Measurements from ENCODE around the gene SPAM1. TPM values are rescaled to one million over a fixed set of nuclear protein-coding genes. Genes with fewer than 3 reads are reported as not detected.

The SPAM1 gene
- polyA plus RNA-seq (2013, experiment 1 of 2): 0.10 TPM
- 0.10 TPM for polyA plus RNA-seq (2013, experiment 2 of 2)

GRCh38 chr7:123924941-123925340, at the start of gene SPAM1:
SPAM1 (plus strand) TSS chr7:123925241; CDS start chr7:123953571, 28,330 bp downstream.
- Histone ChIP-seq H3K9ac (ENCODE audit: low read length) (no peak within 1 kb of the TSS), H4K8ac (ENCODE audit: low read depth, low read length) (no peak within 1 kb of the TSS), H3K23ac (ENCODE audit: low read length) (no peak within 1 kb of the TSS), H3K36me3 (ENCODE audit: control insufficient read depth, insufficient read depth, low read length) (no peaks in the 10 kb centered on the region), H3K4me1 (ENCODE audit: control insufficient read depth, low read depth, low read length) (peaks cover 2% of the 10 kb centered on the region), H2BK120ac (ENCODE audit: low read depth, low read length) (no peak within 1 kb of the TSS), H3K27ac (ENCODE audit: low read depth, low read length) (no peak within 1 kb of the TSS), H3K18ac (ENCODE audit: low read length) (peak within 1 kb of the TSS; percentile 18), H3K4ac (ENCODE audit: low read depth, low read length) (no peak within 1 kb of the TSS), H2AK5ac (ENCODE audit: low read length) (no peak within 1 kb of the TSS), H2BK5ac (ENCODE audit: low read length) (no peak within 1 kb of the TSS), H3K79me1 (ENCODE audit: low read length) (no peaks in the 10 kb centered on the region), H3K4me2 (ENCODE audit: low read length) (no peak within 1 kb of the TSS), H3K56ac (ENCODE audit: low read length) (no peak within 1 kb of the TSS), H3K79me2 (ENCODE audit: control insufficient read depth, insufficient read depth, low read length) (no peaks in the 10 kb centered on the region), H4K5ac (ENCODE audit: low read length) (no peak within 1 kb of the TSS), H3K4me3 (ENCODE audit: low read length) (no peak within 1 kb of the TSS), H2BK15ac (replicated peaks; ENCODE audit: low read depth) (no peak within 1 kb of the TSS), H3K27me3 (ENCODE audit: insufficient read depth, low read length, poor library complexity) (no peaks in the 10 kb centered on the region)
- DNase-seq: no peak

DNA sequence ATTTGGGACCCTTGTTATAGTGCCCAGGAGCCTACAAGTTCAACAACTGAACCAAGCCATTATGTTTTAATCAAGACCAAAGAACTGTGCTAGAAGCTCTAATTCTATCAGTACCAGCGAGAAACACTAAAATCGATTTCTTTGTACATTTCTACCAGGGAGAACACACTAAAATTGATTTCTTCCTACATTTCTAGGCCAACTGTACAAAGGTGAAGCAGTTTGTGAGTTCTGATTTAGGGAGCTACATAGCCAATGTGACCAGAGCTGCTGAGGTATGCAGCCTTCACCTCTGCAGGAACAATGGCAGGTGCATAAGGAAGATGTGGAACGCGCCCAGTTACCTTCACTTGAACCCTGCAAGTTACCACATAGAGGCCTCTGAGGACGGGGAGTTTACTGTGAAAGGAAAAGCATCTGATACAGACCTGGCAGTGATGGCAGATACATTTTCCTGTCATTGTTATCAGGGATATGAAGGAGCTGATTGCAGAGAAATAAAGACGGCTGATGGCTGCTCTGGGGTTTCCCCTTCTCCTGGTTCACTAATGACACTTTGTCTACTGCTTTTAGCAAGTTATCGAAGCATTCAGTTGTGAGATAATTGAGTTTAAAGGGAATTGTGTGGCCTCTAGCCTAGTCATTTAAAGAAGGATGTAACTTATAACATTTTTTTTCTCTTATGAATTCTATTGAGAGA, 48.3 kb upstream of the SPAM1 start:
- Histone ChIP-seq H3K9ac (ENCODE audit: low read length) (no peak overlapping the region), H3K79me1 (ENCODE audit: low read length) (no peaks in the 10 kb centered on the region), H3K36me3 (ENCODE audit: control insufficient read depth, insufficient read depth, low read length) (no peaks in the 10 kb centered on the region), H3K23ac (ENCODE audit: low read length) (no peak overlapping the region), H3K79me2 (ENCODE audit: control insufficient read depth, insufficient read depth, low read length) (no peaks in the 10 kb centered on the region), H3K27ac (ENCODE audit: low read depth, low read length) (no peak overlapping the region), H3K56ac (ENCODE audit: low read length) (no peak overlapping the region), H2BK15ac (replicated peaks; ENCODE audit: low read depth) (no peak overlapping the region), H4K8ac (ENCODE audit: low read depth, low read length) (no peak overlapping the region), H2BK5ac (ENCODE audit: low read length) (no peak overlapping the region), H2AK5ac (ENCODE audit: low read length) (no peak overlapping the region), H3K4me3 (ENCODE audit: low read length) (no peak overlapping the region), H3K27me3 (ENCODE audit: insufficient read depth, low read length, poor library complexity) (no peaks in the 10 kb centered on the region), H3K18ac (ENCODE audit: low read length) (no peak overlapping the region), H2BK120ac (ENCODE audit: low read depth, low read length) (no peak overlapping the region), H3K4me2 (ENCODE audit: low read length) (no peak overlapping the region), H3K4ac (ENCODE audit: low read depth, low read length) (no peak overlapping the region), H4K5ac (ENCODE audit: low read length) (no peak overlapping the region), H3K4me1 (ENCODE audit: control insufficient read depth, low read depth, low read length) (no peaks in the 10 kb centered on the region)
- no peak for DNase-seq
- no CpG with 5 or more reads among the region's 7 CpGs for WGBS (ENCODE audit: extremely low coverage, insufficient coverage, low lambda C conversion rate)

- Histone ChIP-seq H3K27ac (ENCODE audit: low read depth, low read length) (no peak overlapping the region), H3K36me3 (ENCODE audit: control insufficient read depth, insufficient read depth, low read length) (no peaks in the 10 kb centered on the region), H4K8ac (ENCODE audit: low read depth, low read length) (no peak overlapping the region), H3K4ac (ENCODE audit: low read depth, low read length) (no peak overlapping the region), H3K79me2 (ENCODE audit: control insufficient read depth, insufficient read depth, low read length) (no peaks in the 10 kb centered on the region), H3K4me3 (ENCODE audit: low read length) (no peak overlapping the region), H3K27me3 (ENCODE audit: insufficient read depth, low read length, poor library complexity) (no peaks in the 10 kb centered on the region), H2AK5ac (ENCODE audit: low read length) (no peak overlapping the region), H2BK120ac (ENCODE audit: low read depth, low read length) (no peak overlapping the region), H3K18ac (ENCODE audit: low read length) (no peak overlapping the region), H3K9ac (ENCODE audit: low read length) (no peak overlapping the region), H4K5ac (ENCODE audit: low read length) (no peak overlapping the region), H3K4me2 (ENCODE audit: low read length) (no peak overlapping the region), H3K79me1 (ENCODE audit: low read length) (no peaks in the 10 kb centered on the region), H3K56ac (ENCODE audit: low read length) (no peak overlapping the region), H2BK5ac (ENCODE audit: low read length) (no peak overlapping the region), H3K23ac (ENCODE audit: low read length) (no peak overlapping the region), H2BK15ac (replicated peaks; ENCODE audit: low read depth) (no peak overlapping the region), H3K4me1 (ENCODE audit: control insufficient read depth, low read depth, low read length) (no peaks in the 10 kb centered on the region)
- WGBS (ENCODE audit: extremely low coverage, insufficient coverage, low lambda C conversion rate): no CpG with 5 or more reads among the region's 4 CpGs
- DNase-seq: no peak
Observed at GRCh38 chr7:123879628-123880027, 45.4 kb upstream of the SPAM1 start.

GRCh38 chr7:123881300-123881699, 43.7 kb upstream of the SPAM1 start:
- Histone ChIP-seq H4K5ac (ENCODE audit: low read length) (no peak overlapping the region), H3K79me2 (ENCODE audit: control insufficient read depth, insufficient read depth, low read length) (no peaks in the 10 kb centered on the region), H2AK5ac (ENCODE audit: low read length) (no peak overlapping the region), H3K18ac (ENCODE audit: low read length) (no peak overlapping the region), H3K4me1 (ENCODE audit: control insufficient read depth, low read depth, low read length) (no peaks in the 10 kb centered on the region), H3K36me3 (ENCODE audit: control insufficient read depth, insufficient read depth, low read length) (no peaks in the 10 kb centered on the region), H3K27me3 (ENCODE audit: insufficient read depth, low read length, poor library complexity) (no peaks in the 10 kb centered on the region), H2BK120ac (ENCODE audit: low read depth, low read length) (no peak overlapping the region), H2BK15ac (replicated peaks; ENCODE audit: low read depth) (no peak overlapping the region), H3K4me2 (ENCODE audit: low read length) (no peak overlapping the region), H3K4ac (ENCODE audit: low read depth, low read length) (no peak overlapping the region), H4K8ac (ENCODE audit: low read depth, low read length) (no peak overlapping the region), H2BK5ac (ENCODE audit: low read length) (no peak overlapping the region), H3K27ac (ENCODE audit: low read depth, low read length) (no peak overlapping the region), H3K56ac (ENCODE audit: low read length) (no peak overlapping the region), H3K4me3 (ENCODE audit: low read length) (no peak overlapping the region), H3K79me1 (ENCODE audit: low read length) (no peaks in the 10 kb centered on the region), H3K23ac (ENCODE audit: low read length) (no peak overlapping the region), H3K9ac (ENCODE audit: low read length) (no peak overlapping the region)
- no CpG with 5 or more reads among the region's 2 CpGs for WGBS (ENCODE audit: extremely low coverage, insufficient coverage, low lambda C conversion rate)
- DNase-seq: no peak

DNA sequence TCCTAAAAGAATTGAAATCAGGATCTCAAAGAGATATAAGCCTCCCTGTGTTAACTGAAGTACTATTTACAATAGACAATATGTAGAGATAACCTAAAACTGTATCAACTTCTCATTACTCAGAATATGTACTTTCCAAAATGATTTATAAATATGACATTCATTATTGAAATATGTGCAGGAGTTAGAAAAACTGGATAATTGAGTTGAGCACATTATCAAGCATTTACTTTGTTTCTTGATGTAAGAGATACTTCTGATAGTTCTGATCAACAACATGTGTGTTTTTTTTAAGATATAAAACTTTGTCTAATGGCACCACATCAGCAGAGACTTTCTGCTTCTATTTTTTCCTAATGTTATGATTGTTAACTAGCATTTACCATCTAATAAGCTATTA, 41.9 kb upstream of the SPAM1 start:
- no peak overlapping the region for H3K4me3 ChIP-seq (ENCODE audit: low read length)
- H3K18ac ChIP-seq (ENCODE audit: low read length): no peak overlapping the region
- H3K56ac ChIP-seq (ENCODE audit: low read length): no peak overlapping the region
- H4K8ac ChIP-seq (ENCODE audit: low read depth, low read length): no peak overlapping the region
- no peaks in the 10 kb centered on the region for H3K4me1 ChIP-seq (ENCODE audit: control insufficient read depth, low read depth, low read length)
- no peak overlapping the region for H3K27ac ChIP-seq (ENCODE audit: low read depth, low read length)
- no peaks in the 10 kb centered on the region for H3K36me3 ChIP-seq (ENCODE audit: control insufficient read depth, insufficient read depth, low read length)
- no peak overlapping the region for H2BK120ac ChIP-seq (ENCODE audit: low read depth, low read length)
- H3K9ac ChIP-seq (ENCODE audit: low read length): no peak overlapping the region
- H3K4me2 ChIP-seq (ENCODE audit: low read length): no peak overlapping the region
- no peak overlapping the region for H3K23ac ChIP-seq (ENCODE audit: low read length)
- no peak overlapping the region for H2BK5ac ChIP-seq (ENCODE audit: low read length)
- no peak overlapping the region for H2BK15ac ChIP-seq (replicated peaks; ENCODE audit: low read depth)
- no peaks in the 10 kb centered on the region for H3K27me3 ChIP-seq (ENCODE audit: insufficient read depth, low read length, poor library complexity)
- H3K4ac ChIP-seq (ENCODE audit: low read depth, low read length): no peak overlapping the region
- no peak overlapping the region for H2AK5ac ChIP-seq (ENCODE audit: low read length)
- H3K79me2 ChIP-seq (ENCODE audit: control insufficient read depth, insufficient read depth, low read length): no peaks in the 10 kb centered on the region
- no peak overlapping the region for H4K5ac ChIP-seq (ENCODE audit: low read length)
- no peaks in the 10 kb centered on the region for H3K79me1 ChIP-seq (ENCODE audit: low read length)
- DNase-seq: no peak

- H3K56ac ChIP-seq (ENCODE audit: low read length): no peak overlapping the region
- H3K18ac ChIP-seq (ENCODE audit: low read length): no peak overlapping the region
- H3K9ac ChIP-seq (ENCODE audit: low read length): no peak overlapping the region
- H3K23ac ChIP-seq (ENCODE audit: low read length): no peak overlapping the region
- no peak overlapping the region for H3K27ac ChIP-seq (ENCODE audit: low read depth, low read length)
- no peaks in the 10 kb centered on the region for H3K79me2 ChIP-seq (ENCODE audit: control insufficient read depth, insufficient read depth, low read length)
- H4K8ac ChIP-seq (ENCODE audit: low read depth, low read length): no peak overlapping the region
- no peaks in the 10 kb centered on the region for H3K4me1 ChIP-seq (ENCODE audit: control insufficient read depth, low read depth, low read length)
- no peak overlapping the region for H2AK5ac ChIP-seq (ENCODE audit: low read length)
- H4K5ac ChIP-seq (ENCODE audit: low read length): no peak overlapping the region
- H3K4ac ChIP-seq (ENCODE audit: low read depth, low read length): no peak overlapping the region
- no peaks in the 10 kb centered on the region for H3K36me3 ChIP-seq (ENCODE audit: control insufficient read depth, insufficient read depth, low read length)
- H3K4me3 ChIP-seq (ENCODE audit: low read length): no peak overlapping the region
- H3K27me3 ChIP-seq (ENCODE audit: insufficient read depth, low read length, poor library complexity): no peaks in the 10 kb centered on the region
- no peak overlapping the region for H3K4me2 ChIP-seq (ENCODE audit: low read length)
- H2BK5ac ChIP-seq (ENCODE audit: low read length): no peak overlapping the region
- H2BK120ac ChIP-seq (ENCODE audit: low read depth, low read length): no peak overlapping the region
- no peak for DNase-seq
- H3K79me1 ChIP-seq (ENCODE audit: low read length): no peaks in the 10 kb centered on the region
- H2BK15ac ChIP-seq (replicated peaks; ENCODE audit: low read depth): no peak overlapping the region
Observed at GRCh38 chr7:123888192-123888591, 36.8 kb upstream of the SPAM1 start.
